ENCODE measurements around the gene CERK.

CERK gene

DNA sequence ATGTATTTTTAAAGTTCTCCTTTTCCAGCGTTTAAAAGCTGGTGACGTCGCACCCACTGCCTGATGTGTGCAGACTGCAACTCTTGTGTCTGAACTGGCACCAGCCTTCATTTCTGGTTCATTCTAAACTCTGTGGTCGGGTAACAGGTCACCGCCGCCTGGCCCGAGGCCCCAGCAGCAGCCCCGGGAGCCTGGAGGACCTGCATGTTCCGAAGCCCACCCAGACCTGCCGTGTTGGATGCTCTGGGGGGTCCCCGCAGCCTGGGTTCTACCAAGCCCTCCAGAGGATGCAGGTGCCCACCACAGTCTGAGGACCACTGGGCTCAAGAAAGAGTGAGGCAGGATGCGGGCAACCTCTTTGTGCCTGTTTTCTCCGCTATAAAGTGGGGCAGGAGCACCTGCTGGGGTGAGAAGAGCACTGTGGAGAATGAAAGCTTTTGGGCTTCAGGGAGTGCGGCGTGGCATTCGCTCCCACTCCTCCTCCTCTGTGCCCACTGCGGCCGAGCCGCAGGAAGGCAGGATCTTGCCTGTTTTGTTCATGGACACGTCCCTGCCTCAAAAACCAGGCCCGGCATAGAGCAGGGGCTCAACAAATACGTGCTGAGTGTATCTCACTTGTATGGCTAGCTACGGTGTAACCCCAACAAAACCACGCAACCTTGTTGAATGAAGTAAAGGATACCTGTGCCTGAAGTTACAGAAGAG lies 40.1 kb downstream of the CERK start:
- no peak for DNase-seq

- DNase-seq = no peak
Measured at GRCh38 chr22:46696614-46697013, 41.4 kb downstream of the CERK start.

DNA sequence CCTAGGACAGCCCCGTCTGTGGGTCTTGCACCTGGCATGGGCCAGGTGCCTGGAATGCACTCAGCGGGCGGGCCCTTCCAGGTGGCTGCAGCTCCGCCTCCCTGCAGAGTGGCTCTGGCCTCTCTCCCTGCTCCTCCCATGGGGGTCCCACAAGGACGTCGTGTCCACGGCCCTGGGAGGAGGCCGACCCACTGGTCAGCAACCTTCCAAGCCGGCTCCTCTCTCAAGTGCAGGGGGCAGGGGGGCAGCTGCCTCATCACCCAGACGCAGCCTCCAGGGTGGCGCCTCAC lies 41.9 kb downstream of the CERK start:
- no peak for DNase-seq

- no peak for DNase-seq
Measured at GRCh38 chr22:46695346-46696228, 42.5 kb downstream of the CERK start.

- DNase-seq = no peak
Measured at GRCh38 chr22:46694416-46695170, 43.5 kb downstream of the CERK start.

GRCh38 chr22:46693634-46694415 lies 44.2 kb downstream of the CERK start:
- no peak for DNase-seq

DNA sequence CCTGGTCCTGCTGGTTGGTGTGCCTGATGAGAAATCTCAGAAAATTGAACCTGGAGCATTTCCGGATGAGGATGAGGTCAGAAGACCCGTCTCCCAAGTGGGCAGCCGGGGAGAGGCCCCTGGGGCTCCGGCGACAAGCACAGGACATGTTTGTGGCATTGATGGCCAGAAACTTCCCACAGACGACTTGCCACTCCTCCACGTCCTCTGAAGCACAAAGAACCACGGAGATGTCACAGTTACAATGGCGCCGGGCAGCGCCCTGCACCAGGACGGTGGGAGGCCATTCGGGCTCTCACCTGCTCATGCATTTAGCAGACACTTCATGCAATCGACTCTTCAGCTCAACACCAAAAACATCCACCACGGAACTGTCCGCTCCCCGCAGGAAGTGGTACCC lies 46.5 kb downstream of the CERK start:
- no peak for DNase-seq

GRCh38 chr22:46690146-46690545 lies 47.9 kb downstream of the CERK start:
- no peak for DNase-seq

DNA sequence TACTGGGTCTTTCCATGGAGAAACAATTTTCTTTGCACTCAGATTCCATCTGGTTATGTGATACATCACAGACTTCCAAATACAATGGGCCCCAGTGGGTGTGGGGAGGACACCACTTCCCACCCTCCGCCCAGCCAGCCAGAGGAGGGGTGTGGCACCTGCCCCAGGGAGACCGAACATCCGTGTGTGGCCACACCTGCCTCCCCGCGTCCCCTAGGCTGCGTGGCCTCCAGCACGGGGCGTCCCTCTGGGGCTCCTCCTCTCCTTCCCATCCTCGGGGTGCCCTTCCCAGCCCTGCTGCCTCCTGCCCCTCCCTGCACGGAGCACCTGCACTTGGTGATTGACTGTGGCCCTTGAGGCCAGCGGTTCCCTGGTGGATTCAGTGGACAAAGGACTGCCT lies 49.1 kb downstream of the CERK start:
- no peak for DNase-seq

GRCh38 chr22:46687460-46687859 lies 50.6 kb downstream of the CERK start:
- no peak for DNase-seq

DNA sequence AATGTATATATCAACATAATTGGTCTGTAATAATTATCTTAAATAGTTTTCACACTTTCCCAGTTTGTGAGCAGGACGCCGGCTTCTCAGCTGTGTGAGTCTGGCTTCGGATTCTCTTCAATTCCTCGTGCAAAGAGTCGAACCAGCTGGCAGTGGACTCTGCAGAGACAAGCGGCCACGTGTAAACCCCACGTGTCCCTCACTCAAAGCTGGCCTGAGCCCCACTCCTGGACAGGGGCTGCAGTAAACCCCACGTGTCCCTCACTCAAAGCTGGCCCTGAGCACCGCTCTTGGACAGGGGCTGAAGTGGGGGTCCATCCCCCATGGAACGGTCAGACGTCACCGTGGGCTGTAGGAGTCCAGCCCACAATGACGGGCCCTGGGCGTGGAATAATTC lies 51.0 kb downstream of the CERK start:
- no peak for DNase-seq

DNA sequence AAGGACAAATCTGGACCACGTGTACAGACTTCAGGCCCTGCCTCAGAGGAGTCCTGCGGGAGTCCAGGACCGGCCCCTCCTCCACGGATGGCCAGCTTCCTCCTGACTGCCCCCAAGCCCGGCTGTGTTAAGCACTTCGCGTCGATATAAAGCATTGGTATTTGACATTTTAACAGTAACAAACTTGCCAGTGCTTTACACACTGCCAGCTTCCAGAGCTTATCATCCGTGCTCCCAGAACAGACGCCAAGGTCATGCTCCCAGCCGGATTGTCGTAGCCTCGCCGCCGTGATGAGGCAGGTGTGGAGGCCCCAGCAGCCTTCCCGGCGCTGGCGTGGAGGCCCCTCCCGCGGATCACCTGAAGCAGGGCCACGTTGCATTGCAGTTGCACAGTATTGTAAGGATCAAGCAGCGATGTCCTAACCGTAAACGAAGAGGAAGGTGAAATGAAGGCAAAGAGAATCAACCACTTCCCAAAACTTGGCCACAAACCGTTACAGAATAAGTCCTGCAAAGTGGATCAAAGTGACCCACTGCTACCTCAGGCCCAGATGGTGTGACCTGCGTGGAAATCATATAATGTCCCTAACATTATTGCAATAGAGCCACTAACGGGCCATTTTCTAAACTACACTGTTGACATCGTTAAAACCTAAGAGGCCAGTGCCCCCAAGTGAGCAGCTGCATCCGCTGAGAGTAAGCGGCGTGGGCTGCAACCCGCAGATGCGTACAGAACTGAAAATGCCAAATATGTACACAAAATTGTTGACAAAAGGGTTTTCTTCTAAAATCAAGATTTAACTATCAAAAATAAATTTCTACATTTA lies 51.6 kb downstream of the CERK start:
- no peak for DNase-seq

GRCh38 chr22:46684706-46685105 lies 53.3 kb downstream of the CERK start:
- peak in 1 of 2 experiments; percentile 19 for DNase-seq

DNA sequence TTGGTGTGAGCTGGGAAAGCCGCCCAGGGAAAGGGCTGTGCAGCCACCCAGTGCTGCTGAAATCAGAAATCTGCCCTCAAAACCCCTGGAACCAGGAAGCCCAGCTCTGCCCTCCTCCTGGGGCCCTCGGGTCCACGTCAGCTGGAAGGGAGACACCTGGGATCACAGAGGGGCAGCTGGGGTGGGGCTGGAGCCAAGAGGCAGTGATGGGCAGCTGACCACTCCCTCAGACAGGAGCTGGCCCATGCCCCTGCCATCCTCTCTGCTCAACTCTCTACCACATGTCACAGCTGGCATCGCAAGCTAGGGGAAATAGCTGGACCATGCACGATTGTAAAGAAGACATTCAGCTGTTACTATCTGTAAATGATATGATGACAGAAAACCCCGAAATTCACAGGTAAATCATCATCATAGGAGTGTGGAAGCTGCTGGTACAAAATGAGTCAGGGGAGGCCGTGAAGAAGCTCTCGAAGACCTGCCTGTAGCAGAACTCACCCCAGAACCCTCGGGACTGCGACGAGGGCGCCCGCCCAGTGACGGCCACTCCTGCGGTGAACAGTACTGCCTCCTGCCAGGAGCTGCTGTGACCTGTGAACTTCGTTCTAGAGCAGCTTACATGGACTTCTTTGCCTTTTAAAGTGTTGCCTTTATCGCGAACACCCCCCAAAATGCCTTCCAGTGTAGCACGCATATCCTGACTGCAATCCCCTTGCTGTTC lies 55.9 kb downstream of the CERK start:
- DNase-seq = no peak

DNA sequence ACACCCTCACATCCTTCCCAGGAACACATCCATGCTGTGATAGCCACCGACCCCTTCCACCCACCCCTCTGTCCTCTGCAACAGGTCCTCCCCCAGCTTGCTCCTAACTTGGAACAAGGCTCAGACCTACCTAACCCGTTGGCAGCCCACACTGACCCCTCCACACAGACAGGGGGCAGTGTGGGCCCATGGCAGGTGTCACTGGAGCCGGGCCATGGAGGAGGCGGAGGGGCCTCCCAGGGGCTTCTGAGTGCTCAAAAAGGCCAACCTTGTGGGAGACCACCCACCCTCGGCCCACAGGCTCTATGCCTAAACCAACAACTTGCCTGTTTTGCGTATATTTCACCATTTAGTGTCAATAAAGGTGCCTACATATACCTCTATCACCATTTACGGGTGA lies 57.0 kb downstream of the CERK start:
- peak in 1 of 2 experiments; percentile 32 for DNase-seq

DNA sequence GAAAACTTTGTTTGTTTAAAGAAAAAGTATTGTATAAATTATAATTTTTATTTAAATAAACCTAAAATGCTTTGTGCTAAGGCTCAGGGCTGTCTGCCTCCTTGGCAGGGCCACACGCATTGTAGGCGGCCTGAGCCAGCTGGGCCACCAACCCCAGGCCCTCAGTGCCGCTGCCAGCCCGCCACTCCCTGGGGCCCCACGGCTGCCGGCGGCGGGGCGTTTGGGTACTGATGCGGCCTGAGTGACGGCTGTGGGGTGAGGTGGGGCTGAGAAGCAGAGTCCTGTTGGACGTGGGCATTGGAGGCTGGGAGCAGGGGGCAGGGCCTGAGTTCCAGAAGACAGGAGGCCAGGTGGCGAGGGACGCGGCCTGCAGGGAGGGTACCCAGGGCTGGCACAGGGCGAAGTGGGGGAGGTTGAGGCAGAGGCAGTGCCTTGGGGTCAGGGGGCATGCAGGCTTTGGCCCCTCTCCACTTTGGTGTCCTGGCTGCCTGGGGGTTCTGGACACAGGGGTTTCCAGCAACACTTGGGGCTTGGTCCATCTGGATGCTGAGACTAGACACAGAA lies 58.3 kb downstream of the CERK start:
- no peak for DNase-seq

DNA sequence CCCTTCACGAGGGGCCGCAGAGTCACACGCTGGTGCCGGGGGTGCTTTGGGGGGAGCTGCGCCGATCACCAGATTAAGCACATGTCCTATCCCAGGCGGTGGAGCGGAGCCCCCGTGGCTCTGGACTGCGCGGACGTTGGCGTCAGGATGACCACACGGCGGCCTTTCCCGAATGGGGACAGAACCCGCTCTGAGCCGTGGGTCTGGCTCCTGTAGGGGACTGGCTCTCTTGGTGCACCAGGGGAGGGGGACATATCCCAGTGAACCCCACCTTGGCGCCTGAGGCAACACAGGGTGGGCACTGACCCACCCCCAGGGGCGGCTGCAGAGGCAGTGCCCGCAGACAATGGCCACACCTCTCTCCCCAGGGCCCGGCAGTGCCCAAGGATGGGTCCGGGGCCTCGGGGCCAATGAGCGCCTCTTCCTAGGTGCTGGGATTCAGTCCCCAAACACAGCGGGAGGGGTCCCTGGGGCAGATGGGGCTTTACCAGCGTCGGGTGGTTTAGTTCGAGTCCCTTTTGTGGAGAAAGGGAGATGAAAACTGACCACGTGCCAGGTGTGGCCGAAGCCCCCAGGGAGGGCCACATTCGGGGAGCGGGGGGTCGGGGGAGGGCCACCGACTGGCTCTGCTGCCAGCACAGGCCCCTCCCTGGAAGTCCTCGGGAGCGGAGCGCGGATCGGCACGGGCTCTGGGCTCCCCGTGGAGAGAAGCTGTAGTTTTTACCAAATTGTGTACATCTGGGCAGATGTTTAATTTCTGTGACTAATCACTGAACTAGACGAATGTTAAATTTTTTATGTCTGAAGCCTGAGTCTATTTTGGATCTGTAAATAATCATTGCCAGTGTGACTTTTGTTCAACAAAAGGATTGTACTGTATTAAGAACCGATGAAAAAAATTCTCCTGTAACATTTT lies 59.0 kb downstream of the CERK start:
- DNase-seq = no peak

GRCh38 chr22:46678003-46678657 lies 59.9 kb downstream of the CERK start:
- no peak for DNase-seq

- no peak for DNase-seq
Measured at GRCh38 chr22:46677323-46678002, 60.6 kb downstream of the CERK start.
